Measurements from ENCODE around the gene EDN1.
"Not testable (repeated sequence)": the region's sequence is repeated elsewhere in the genome, so short reads cannot be mapped to it uniquely, and the experiment has no call there.

The EDN1 gene

GRCh38 chr6:12328701-12329100, 38.5 kb downstream of the EDN1 start:
- DNase-seq, result no peak

- DNase-seq, result no peak
Observed at GRCh38 chr6:12331474-12331873, 41.3 kb downstream of the EDN1 start.

GRCh38 chr6:12331951-12332749, 42.0 kb downstream of the EDN1 start:
- no peak for DNase-seq

- DNase-seq, result not testable (repeated sequence)
Observed at GRCh38 chr6:12332750-12333079, 42.6 kb downstream of the EDN1 start.

- no peak for DNase-seq
Observed at GRCh38 chr6:12333128-12333527, 43.0 kb downstream of the EDN1 start.

GRCh38 chr6:12334526-12335130, 44.5 kb downstream of the EDN1 start:
- no peak for DNase-seq

GRCh38 chr6:12335131-12335527, 45.0 kb downstream of the EDN1 start:
- DNase-seq, result no peak

GRCh38 chr6:12335717-12336116, 45.6 kb downstream of the EDN1 start:
- no peak for DNase-seq

- no peak for DNase-seq
Observed at GRCh38 chr6:12336121-12336971, 46.2 kb downstream of the EDN1 start.

GRCh38 chr6:12339022-12339421, 48.9 kb downstream of the EDN1 start:
- no peak for DNase-seq

GRCh38 chr6:12339808-12340487, 49.8 kb downstream of the EDN1 start:
- DNase-seq, result no peak

- no peak for DNase-seq
Observed at GRCh38 chr6:12340488-12340818, 50.3 kb downstream of the EDN1 start.

GRCh38 chr6:12342664-12343063, 52.5 kb downstream of the EDN1 start:
- no peak for DNase-seq

- DNase-seq, result no peak
Observed at GRCh38 chr6:12343122-12343439, 52.9 kb downstream of the EDN1 start.

GRCh38 chr6:12343440-12344162, 53.4 kb downstream of the EDN1 start:
- no peak for DNase-seq

GRCh38 chr6:12344296-12344695, 54.1 kb downstream of the EDN1 start:
- no peak for DNase-seq

- no peak for DNase-seq
Observed at GRCh38 chr6:12344961-12345693, 55.0 kb downstream of the EDN1 start.

- DNase-seq, result no peak
Observed at GRCh38 chr6:12345694-12346058, 55.5 kb downstream of the EDN1 start.

All from 8988T (cell line).